Raji (cell line): ENCODE results near the gene TRIM47.

Source experiments
- POLR2A ChIP-seq: IDR thresholded peaks from 2 replicates; pipeline ENCODE4 v1.6.1; 2011; ENCODE audit warnings: low read depth, low read length, control low read depth; ENCODE audit not compliant: insufficient read depth

TRIM47 gene

DNA sequence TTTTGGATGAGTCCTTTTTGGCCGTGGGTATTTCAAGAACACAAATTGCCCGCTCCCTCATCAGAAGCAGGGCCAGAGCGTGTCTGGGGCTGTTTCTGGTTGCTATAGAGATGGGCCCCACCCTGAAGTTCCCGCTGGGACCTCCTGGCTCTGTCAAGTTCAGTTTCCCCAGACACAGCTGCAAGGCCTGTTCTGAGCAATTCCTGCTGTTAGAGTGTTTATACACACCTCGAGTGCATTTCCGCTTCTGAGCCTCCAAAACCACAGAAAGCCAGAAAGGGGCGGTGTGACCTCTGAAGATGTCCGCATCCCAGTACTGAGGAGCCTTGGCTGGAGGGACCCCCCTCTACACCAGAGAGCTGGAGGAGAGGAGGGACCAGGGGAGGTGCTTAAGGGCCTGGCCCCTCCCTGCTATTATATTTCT lies 13.9 kb downstream of the TRIM47 start:
- TF ChIP-seq POLR2A: no peak

DNA sequence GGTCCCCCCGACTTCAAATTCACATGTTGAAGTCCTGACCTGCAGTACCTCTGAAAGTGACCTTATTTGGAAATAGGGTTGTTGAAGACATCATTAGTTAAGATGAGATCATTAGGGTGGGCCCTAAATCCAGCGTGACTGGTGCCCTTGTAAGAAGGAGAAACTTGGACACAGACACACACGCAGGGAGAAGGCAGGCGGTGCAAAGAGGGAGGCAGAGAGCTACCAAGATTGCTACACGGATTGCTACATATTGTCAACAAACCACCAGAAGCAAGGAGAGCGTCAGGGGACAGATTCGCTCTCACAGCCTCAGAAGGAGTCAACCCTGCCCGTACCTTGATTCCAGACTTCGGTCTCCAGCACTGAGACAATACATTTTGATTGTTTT lies 16.5 kb downstream of the TRIM47 start:
- no peak for TF ChIP-seq POLR2A

DNA sequence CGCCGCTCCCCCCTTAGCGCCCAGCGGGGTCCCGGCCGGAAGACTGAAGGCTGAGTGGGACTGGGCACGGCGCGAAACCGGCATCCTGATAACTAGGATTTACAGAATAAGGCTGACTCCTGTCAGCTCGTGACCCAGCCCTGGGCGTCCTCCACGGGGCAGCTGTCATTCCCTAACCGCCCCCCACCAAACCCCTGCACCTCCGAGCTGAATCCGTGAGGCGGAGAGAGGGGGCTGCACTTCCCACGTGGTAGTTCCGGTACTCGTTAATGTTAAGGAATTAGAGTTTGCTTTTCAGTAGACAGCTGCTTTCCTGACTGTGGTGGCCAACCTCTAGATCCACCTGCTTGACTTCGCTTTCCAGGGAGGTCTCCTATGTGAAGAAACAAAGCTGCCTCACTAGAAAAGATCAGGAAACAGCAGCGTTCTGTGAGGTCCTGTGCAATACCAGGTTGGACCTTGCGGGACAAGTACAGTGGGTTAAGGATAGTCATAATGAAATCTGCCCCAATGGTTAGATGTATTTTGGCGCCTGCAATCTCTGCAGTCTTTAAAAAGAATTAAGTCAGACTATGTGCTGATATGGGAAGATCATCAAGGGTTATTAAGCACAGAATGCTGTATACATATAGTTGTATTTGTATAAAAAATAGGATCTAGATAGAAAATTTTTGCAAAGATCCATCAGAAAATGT lies 22.2 kb downstream of the TRIM47 start:
- no peak for TF ChIP-seq POLR2A

DNA sequence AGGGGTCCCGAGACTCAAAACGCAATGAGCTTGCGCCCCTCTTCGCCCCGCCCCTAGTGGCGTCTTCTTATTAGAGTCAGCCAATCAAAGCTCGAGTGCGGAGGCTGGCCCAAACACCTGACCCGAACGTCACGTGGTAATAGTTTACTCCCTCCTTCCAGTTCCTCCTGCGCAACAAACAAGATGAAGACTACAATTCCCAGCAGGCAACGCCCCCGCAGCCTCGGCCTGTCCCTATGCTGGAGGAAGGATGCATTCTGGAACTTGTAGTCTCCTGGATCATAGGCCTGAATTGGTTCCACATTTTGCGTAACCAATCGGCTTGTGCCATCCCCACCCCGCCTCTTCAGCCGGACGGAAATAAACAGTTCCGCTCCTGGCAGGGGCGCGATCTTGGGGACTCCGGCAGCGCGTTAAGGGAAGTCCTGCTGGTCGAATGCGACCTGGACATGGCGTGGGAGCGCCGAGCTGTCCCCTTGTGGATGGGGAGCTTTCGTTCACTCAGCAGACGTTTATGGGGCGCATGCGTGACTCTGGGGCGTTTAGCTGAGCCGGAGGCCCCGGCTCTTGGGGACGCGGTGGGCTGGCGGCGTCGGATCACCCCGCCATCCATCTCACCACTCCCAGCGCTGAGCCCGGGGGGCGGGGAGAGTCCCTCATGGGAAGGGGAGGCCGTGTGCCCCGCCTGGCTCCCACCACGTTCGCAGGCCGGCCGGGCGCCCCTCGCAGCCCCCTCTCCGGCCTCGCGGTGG lies 22.9 kb downstream of the TRIM47 start, which contains the start of gene WBP2:
Gene WBP2, minus strand, starts transcription at position 26 of the 752 bp plus-strand sequence. CDS start 38 bp downstream, outside the sequence.
- TF ChIP-seq POLR2A: peak; percentile 98

DNA sequence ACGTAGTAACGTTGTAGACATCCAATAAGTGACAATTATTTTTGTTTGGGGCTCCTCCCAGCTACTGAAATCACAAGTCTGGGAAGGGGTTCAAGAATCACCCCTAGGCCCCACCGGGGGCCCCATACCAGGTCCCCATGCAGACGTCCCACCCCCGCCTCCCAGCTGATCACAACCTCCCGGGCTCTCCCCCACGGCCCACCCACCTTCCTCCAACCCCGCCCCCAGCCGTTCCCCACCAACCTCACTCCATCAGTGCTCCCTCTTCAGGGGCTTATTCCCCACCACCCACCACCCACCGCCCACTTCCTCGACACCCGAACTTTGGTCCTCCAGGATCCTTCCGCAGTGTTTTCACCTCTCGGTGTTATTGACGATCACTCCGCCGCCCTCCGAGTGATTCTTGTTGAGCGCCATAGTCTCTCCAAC lies 23.5 kb downstream of the TRIM47 start:
- TF ChIP-seq POLR2A: no peak

DNA sequence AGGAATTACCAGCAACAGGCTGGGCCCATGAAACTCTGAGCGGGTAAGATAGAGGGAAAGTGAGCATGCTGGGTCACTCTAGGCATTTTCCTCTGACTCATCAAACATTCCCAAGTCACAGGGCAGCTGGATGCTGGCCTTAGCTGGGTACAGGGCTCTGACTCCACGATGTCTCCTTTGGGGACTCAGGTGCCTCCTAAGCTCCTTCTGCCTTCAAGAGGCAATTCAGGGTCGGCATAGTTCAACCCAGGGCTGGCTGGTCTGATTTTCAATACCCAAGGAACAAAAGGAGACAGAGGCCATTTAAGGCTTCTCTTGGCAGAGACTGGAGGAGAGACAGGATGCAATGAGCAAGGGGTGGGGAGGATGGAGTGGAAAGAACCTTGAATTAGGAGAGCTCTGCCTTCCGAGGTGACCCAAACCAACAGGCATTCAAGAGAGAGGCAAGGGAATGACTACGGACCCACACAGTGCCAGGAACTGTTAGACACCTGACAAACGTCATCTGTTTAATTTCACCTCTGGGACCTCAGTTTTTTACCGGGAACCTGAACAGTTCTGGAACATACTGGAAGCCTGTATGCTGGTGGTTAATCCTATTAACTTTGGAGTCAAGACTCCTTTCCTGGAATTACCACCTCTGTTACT lies 24.2 kb downstream of the TRIM47 start:
- TF ChIP-seq POLR2A: no peak

DNA sequence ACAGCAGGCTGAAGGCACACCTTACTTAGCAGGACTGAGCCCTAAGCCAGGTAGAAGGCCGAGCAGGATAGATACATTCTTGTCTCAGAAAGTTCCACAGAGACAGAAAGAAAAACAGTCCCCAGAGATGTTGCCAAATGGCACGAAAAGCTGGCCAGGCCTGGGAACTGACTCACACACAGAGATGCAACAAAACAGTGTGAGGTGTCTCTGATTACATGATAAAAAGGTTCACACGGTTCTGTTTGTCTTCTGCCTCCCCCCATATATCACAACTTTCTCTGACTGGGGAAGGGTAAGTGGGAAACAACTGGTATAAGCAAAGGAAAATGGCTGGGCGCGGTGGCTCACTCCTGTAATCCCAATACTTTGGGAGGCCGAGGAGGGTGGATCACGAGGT lies 24.9 kb downstream of the TRIM47 start:
- no peak for TF ChIP-seq POLR2A

DNA sequence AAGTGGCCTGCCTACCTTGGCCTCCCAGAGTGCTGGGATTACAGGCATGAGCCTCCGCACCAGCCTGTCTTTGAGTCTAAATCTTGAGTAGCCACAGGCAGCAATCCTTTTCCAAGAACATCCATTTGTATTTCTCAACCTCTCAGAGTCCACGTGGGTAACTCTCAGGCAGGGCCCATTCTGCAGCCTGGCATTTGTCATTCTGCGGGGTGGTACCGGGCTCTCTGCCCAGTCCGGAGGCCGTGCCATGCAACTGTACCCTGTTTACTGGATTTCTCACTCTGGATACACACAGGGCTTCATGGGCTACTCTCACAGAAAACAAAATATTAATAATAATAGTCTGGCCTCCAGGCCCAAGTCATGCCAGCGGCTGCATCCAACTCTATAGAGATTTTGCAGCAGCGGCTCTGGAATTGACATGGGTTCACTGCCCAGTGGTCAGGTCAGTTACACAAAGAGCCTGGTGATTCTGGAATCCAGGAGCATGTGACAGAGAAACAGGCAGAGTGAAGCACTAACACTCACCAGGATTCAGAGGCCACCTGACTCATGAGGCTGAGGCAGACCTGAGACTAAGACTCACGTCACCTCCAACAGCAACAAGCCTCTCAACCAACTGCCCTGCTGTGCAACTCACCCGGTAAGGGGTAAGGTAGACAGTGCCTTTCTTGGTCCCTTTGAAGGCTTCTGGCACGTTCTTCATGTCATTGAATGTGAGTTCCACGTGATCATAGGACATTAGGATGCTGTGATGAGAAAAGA lies 27.3 kb downstream of the TRIM47 start:
- TF ChIP-seq POLR2A: no peak

DNA sequence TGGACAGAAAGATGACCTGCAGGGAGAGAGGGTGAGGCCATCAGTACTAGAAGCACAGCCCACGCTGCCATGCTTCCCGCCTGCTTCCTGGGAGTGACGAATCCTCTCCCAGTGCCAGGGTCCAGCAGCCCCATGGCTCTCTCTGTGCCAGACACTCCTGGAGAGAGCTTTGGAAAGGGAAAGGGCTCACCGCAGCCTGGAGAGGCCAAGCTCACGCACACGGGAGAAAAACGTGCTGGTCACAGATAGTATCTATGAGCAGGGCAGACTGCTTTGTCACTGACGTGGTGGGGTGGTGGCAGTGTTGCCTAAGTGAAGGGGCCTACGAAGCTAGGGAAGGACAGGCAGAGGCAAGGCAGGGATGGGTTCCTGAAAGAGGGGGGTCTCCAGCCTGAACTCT lies 28.7 kb downstream of the TRIM47 start:
- no peak for TF ChIP-seq POLR2A

DNA sequence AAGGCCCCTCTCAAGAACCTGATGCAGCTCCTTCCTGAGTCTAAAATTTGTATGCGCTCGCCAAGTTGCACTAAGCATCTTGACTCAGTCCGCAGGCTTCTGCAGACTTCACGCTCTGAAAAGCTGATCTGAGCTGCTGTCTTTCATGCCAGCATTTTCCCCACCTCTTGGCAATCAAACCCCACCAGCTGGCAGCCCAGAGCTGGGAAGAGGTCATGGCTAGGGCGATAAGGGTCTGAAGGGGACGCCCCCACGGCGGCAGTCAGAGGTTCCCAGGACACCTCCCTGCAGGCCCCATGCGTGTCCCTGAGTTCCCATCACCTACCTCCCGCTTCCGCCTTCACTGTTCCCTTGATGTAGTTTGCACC lies 29.1 kb downstream of the TRIM47 start:
- no peak for TF ChIP-seq POLR2A

DNA sequence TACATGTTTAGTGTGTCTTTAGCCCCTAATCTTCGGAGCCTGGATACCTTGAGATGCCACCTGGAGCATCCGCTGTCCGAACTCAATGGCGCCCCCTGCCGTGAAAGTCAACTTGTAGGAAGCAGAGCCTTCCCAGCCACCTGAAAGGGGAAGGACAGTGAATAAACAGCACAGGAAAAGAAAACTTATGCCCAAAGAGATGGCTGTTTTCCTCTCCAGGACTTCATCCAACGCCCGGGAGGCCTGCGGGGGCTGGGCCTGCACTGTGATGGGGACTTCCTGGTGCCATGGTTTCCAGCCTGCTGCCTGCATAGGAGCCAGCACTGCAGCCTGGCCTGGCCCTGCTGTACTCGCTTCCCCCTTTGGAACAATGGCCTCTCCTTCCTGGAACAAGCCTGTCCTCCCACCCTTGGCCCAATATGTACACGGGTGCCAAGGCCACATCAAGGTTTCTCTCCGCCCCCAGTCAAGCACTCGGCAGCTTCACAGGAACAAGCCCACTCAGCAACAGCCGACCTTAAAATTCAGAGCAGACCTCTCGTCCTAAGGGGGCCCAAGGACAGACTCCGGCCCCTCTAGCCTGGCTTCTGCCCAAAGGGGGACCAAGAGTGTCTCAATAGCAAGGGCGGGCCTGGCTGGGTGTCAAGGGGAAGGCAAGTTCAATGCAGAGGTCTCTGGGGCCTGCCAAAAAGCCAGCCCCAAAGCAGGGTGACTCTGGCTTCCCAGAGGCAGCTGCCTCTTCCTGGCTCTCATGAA lies 29.7 kb downstream of the TRIM47 start:
- no peak for TF ChIP-seq POLR2A

DNA sequence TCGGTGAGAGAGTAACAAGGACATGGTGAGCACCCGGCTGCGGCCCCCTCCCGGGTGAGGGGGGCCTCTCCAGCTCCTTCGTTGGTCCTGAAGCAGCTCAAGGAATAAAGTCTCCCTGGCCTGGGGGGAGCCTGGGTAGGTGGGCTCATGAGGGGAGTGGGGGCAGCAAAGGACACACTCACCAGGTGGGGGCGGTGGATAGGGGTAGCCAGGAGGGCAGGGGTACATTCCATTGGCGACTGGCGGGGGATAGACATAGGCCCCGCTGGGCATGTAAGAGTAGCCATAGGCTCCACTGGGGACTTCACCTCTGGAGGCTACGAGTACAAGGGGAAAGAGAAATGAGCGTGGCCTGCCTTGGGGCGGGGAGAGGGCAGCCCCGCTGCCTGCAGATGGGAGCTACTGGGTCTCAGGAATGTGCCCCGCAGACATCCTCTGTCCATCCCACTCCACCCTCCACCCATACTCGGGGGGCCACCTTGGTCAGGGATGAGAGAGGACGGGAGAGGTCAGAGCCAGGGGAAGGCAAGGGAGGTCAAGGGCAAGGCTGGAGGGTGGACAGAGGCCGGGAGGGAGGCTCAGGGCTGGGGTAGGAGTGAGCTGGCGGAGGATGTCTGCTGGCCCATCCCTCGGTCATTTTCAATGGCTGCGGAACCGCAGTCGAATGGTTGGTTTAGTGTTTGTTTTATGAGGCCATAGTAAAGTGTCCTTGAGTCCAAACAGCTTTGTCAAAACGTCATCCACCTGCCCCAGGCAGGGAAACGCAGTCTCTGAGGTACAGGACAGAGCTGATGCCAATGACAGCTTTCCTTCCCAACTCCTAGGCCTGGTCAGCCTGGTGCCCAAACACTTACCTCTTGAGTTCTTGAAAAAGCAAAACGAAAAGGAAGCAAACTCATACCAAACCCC lies 30.5 kb downstream of the TRIM47 start:
- TF ChIP-seq POLR2A: no peak
